GM06990 (cell line): ENCODE data around the gene NEUROG1.
"Not testable (repeated sequence)": the region's sequence is repeated elsewhere in the genome, so short reads cannot be mapped to it uniquely, and the experiment has no call there.

Experiments used
- DNase-seq: peaks from one replicate; pipeline ENCODE4 v3.0.0-alpha.2; 2011; ENCODE audit not compliant: insufficient read length; ENCODE audit errors: extremely low read depth
- H3K27me3 ChIP-seq: replicated peaks from 2 replicates; pipeline ENCODE4 v1.6.0; 2011; ENCODE audit warnings: low read length; ENCODE audit not compliant: control insufficient read depth, insufficient read depth
- H3K36me3 ChIP-seq: 2 replicates; pipeline ENCODE4 v1.5.1; 2011; ENCODE audit warnings: low read length; ENCODE audit not compliant: control insufficient read depth, insufficient read depth
- H3K4me3 ChIP-seq: replicated peaks from 2 replicates; pipeline ENCODE4 v1.5.1; 2011; ENCODE audit warnings: low read depth, mild to moderate bottlenecking, control low read depth, low read length
- CTCF ChIP-seq: IDR thresholded peaks from 2 replicates; pipeline ENCODE4 v1.5.1; 2011; ENCODE audit warnings: low read length, control low read depth, mild to moderate bottlenecking, inconsistent platforms; ENCODE audit not compliant: insufficient read depth, poor library complexity, severe bottlenecking

Gene NEUROG1

GRCh38 chr5:135497971-135498636 is 37.7 kb downstream of the NEUROG1 start:
- H3K36me3 ChIP-seq, result no peaks in the 10 kb centered on the region
- H3K27me3 ChIP-seq, result no peaks in the 10 kb centered on the region; the same call in 1 of the 2 replicates
- no peak for TF ChIP-seq CTCF
- no peak for DNase-seq
- H3K4me3 ChIP-seq, result no peak overlapping the region

GRCh38 chr5:135495531-135495930 is 40.2 kb downstream of the NEUROG1 start:
- H3K27me3 ChIP-seq, H3K4me3 ChIP-seq, H3K36me3 ChIP-seq, DNase-seq: not testable (repeated sequence)

GRCh38 chr5:135494196-135494595 is 41.6 kb downstream of the NEUROG1 start:
- no peak for TF ChIP-seq CTCF
- H3K36me3 ChIP-seq, result no peaks in the 10 kb centered on the region
- no peak for DNase-seq
- H3K4me3 ChIP-seq, result no peak overlapping the region
- peaks cover 4% of the 10 kb centered on the region for H3K27me3 ChIP-seq

GRCh38 chr5:135493406-135494180 is 42.2 kb downstream of the NEUROG1 start:
- TF ChIP-seq CTCF, result no peak
- DNase-seq, result no peak
- Histone ChIP-seq H3K4me3 (no peak overlapping the region), H3K27me3 (peaks cover 6% of the 10 kb centered on the region), H3K36me3 (no peaks in the 10 kb centered on the region)

- Histone ChIP-seq H3K27me3 (peaks cover 6% of the 10 kb centered on the region), H3K36me3 (no peaks in the 10 kb centered on the region), H3K4me3 (no peak overlapping the region)
- DNase-seq, result no peak
- TF ChIP-seq CTCF, result no peak
Measured at GRCh38 chr5:135492319-135492626, 43.5 kb downstream of the NEUROG1 start.

- Histone ChIP-seq H3K36me3 (no peaks in the 10 kb centered on the region), H3K4me3 (no peak overlapping the region), H3K27me3 (peaks cover 6% of the 10 kb centered on the region)
- no peak for TF ChIP-seq CTCF
- DNase-seq, result no peak
Measured at GRCh38 chr5:135491552-135492318, 44.0 kb downstream of the NEUROG1 start.
